HUES48 (cell line): ENCODE results near the gene TTC13.

Source experiments
- H3K27ac ChIP-seq: one replicate; pipeline ENCODE4 v1.7.0; 2013; ENCODE audit warnings: low read depth, low read length, inconsistent platforms
- H3K27me3 ChIP-seq: 2 replicates; pipeline ENCODE4 v1.6.1; 2013; ENCODE audit warnings: mild to moderate bottlenecking, low read length; ENCODE audit not compliant: control insufficient read depth, insufficient read depth
- H3K36me3 ChIP-seq: 2 replicates; pipeline ENCODE4 v1.6.1; 2013; ENCODE audit warnings: low read length; ENCODE audit not compliant: control insufficient read depth, insufficient read depth
- H3K4me1 ChIP-seq: 2 replicates; pipeline ENCODE4 v1.6.1; 2013; ENCODE audit warnings: mild to moderate bottlenecking, low read length; ENCODE audit not compliant: control insufficient read depth, insufficient read depth
- H3K4me3 ChIP-seq: 2 replicates; pipeline ENCODE4 v1.5.1; 2013; ENCODE audit warnings: mild to moderate bottlenecking, low read depth, low read length
- H3K9ac ChIP-seq: 2 replicates; pipeline ENCODE4 v1.6.1; 2013; ENCODE audit warnings: mild to moderate bottlenecking, low read depth, low read length, moderate library complexity
- H3K9me3 ChIP-seq: 2 replicates; pipeline ENCODE4 v1.6.1; 2013; ENCODE audit warnings: low read length; ENCODE audit not compliant: control insufficient read depth, insufficient read depth

TTC13 gene

GRCh38 chr1:230950404-230950803, 28.3 kb downstream of the TTC13 start:
- no peak overlapping the region for H3K9ac ChIP-seq
- no peaks in the 10 kb centered on the region; the same call in 1 of the 2 replicates for H3K36me3 ChIP-seq
- no peaks in the 10 kb centered on the region for H3K9me3 ChIP-seq

GRCh38 chr1:230948903-230949302, 29.8 kb downstream of the TTC13 start:
- no peaks in the 10 kb centered on the region for H3K4me1 ChIP-seq

More at GRCh38 chr1:230950404-230950803, 28.3 kb downstream of the TTC13 start:
- Histone ChIP-seq H3K4me1 (no peaks in the 10 kb centered on the region), H3K27ac (no peak overlapping the region), H3K27me3 (no peaks in the 10 kb centered on the region), H3K4me3 (no peak overlapping the region)

GRCh38 chr1:230948301-230948700, 30.4 kb downstream of the TTC13 start:
- no peak overlapping the region for H3K9ac ChIP-seq
- H3K27me3 ChIP-seq = no peaks in the 10 kb centered on the region
- no peak overlapping the region for H3K27ac ChIP-seq
- H3K4me1 ChIP-seq = no peaks in the 10 kb centered on the region
- no peaks in the 10 kb centered on the region for H3K9me3 ChIP-seq
- H3K36me3 ChIP-seq = peaks cover 5% of the 10 kb centered on the region; the same call in 1 of the 2 replicates
- H3K4me3 ChIP-seq = no peak overlapping the region

More at GRCh38 chr1:230948903-230949302, 29.8 kb downstream of the TTC13 start:
- no peak overlapping the region for H3K4me3 ChIP-seq
- H3K9ac ChIP-seq = no peak overlapping the region
- no peak overlapping the region for H3K27ac ChIP-seq
- no peaks in the 10 kb centered on the region for H3K27me3 ChIP-seq
- H3K36me3 ChIP-seq = peaks cover 5% of the 10 kb centered on the region; the same call in 1 of the 2 replicates
- H3K9me3 ChIP-seq = no peaks in the 10 kb centered on the region

- Histone ChIP-seq H3K27me3 (no peaks in the 10 kb centered on the region), H3K9ac (no peak overlapping the region), H3K36me3 (peaks cover 5% of the 10 kb centered on the region; the same call in 1 of the 2 replicates), H3K9me3 (no peaks in the 10 kb centered on the region), H3K27ac (no peak overlapping the region), H3K4me3 (no peak overlapping the region), H3K4me1 (no peaks in the 10 kb centered on the region)
These were observed 35.5 kb downstream of the TTC13 start for GRCh38 chr1:230943048-230943593.

- H3K36me3 ChIP-seq = peaks cover 5% of the 10 kb centered on the region; the same call in 1 of the 2 replicates
- no peak overlapping the region for H3K4me3 ChIP-seq
- no peaks in the 10 kb centered on the region for H3K4me1 ChIP-seq
- no peaks in the 10 kb centered on the region for H3K9me3 ChIP-seq
- no peak overlapping the region for H3K9ac ChIP-seq
- H3K27ac ChIP-seq = no peak overlapping the region
- no peaks in the 10 kb centered on the region for H3K27me3 ChIP-seq
These were observed 37.8 kb downstream of the TTC13 start for GRCh38 chr1:230940848-230941247.

GRCh38 chr1:230939806-230940489, 38.7 kb downstream of the TTC13 start:
- Histone ChIP-seq H3K9me3 (no peaks in the 10 kb centered on the region), H3K27ac (no peak overlapping the region), H3K9ac (no peak overlapping the region), H3K36me3 (0 out of 2 replicates have a peak, but pooled peaks cover 2% of the 10 kb centered on the region), H3K27me3 (no peaks in the 10 kb centered on the region), H3K4me1 (no peaks in the 10 kb centered on the region), H3K4me3 (no peak overlapping the region)

- Histone ChIP-seq H3K27ac (no peak overlapping the region), H3K9me3 (no peaks in the 10 kb centered on the region), H3K4me1 (no peaks in the 10 kb centered on the region), H3K36me3 (0 out of 2 replicates have a peak, but pooled peaks cover under 1% of the 10 kb centered on the region), H3K4me3 (no peak overlapping the region), H3K9ac (no peak overlapping the region), H3K27me3 (no peaks in the 10 kb centered on the region)
These were observed 39.7 kb downstream of the TTC13 start for GRCh38 chr1:230938924-230939368.

- Histone ChIP-seq H3K9me3 (no peaks in the 10 kb centered on the region), H3K4me1 (no peaks in the 10 kb centered on the region), H3K27ac (no peak overlapping the region), H3K27me3 (no peaks in the 10 kb centered on the region), H3K36me3 (no peaks in the 10 kb centered on the region), H3K4me3 (no peak overlapping the region), H3K9ac (no peak overlapping the region)
These were observed 41.3 kb downstream of the TTC13 start for GRCh38 chr1:230937371-230937770.

GRCh38 chr1:230936475-230936874, 42.2 kb downstream of the TTC13 start:
- H3K4me1 ChIP-seq = no peaks in the 10 kb centered on the region
- no peak overlapping the region for H3K27ac ChIP-seq
- no peaks in the 10 kb centered on the region for H3K9me3 ChIP-seq
- H3K9ac ChIP-seq = no peak overlapping the region
- H3K27me3 ChIP-seq = no peaks in the 10 kb centered on the region
- H3K36me3 ChIP-seq = no peaks in the 10 kb centered on the region
- H3K4me3 ChIP-seq = no peak overlapping the region

- H3K4me3 ChIP-seq = no peak overlapping the region
- H3K27me3 ChIP-seq = no peaks in the 10 kb centered on the region
- no peaks in the 10 kb centered on the region for H3K9me3 ChIP-seq
- H3K36me3 ChIP-seq = peaks cover 4% of the 10 kb centered on the region
- H3K4me1 ChIP-seq = no peaks in the 10 kb centered on the region
- H3K27ac ChIP-seq = no peak overlapping the region
- no peak overlapping the region for H3K9ac ChIP-seq
These were observed 42.8 kb downstream of the TTC13 start for GRCh38 chr1:230935852-230936251.

- Histone ChIP-seq H3K27ac (no peak overlapping the region), H3K27me3 (no peaks in the 10 kb centered on the region), H3K9ac (no peak overlapping the region), H3K36me3 (peaks cover 19% of the 10 kb centered on the region), H3K9me3 (no peaks in the 10 kb centered on the region), H3K4me3 (no peak overlapping the region), H3K4me1 (no peaks in the 10 kb centered on the region)
These were observed 47.7 kb downstream of the TTC13 start for GRCh38 chr1:230930986-230931385.
